GM19463 (cell line): ENCODE measurements around the gene NEU4.
"Not testable (repeated sequence)": the region's sequence is repeated elsewhere in the genome, so short reads cannot be mapped to it uniquely, and the experiment has no call there.

ENCODE experiments used
- ATAC-seq: cut with Tn5 transposase; IDR thresholded peaks from one replicate; pipeline ENCODE4 v1.9.1; 2021; ENCODE audit warnings: mild to moderate bottlenecking, moderate library complexity; ENCODE audit not compliant: unreplicated experiment

NEU4 gene

DNA sequence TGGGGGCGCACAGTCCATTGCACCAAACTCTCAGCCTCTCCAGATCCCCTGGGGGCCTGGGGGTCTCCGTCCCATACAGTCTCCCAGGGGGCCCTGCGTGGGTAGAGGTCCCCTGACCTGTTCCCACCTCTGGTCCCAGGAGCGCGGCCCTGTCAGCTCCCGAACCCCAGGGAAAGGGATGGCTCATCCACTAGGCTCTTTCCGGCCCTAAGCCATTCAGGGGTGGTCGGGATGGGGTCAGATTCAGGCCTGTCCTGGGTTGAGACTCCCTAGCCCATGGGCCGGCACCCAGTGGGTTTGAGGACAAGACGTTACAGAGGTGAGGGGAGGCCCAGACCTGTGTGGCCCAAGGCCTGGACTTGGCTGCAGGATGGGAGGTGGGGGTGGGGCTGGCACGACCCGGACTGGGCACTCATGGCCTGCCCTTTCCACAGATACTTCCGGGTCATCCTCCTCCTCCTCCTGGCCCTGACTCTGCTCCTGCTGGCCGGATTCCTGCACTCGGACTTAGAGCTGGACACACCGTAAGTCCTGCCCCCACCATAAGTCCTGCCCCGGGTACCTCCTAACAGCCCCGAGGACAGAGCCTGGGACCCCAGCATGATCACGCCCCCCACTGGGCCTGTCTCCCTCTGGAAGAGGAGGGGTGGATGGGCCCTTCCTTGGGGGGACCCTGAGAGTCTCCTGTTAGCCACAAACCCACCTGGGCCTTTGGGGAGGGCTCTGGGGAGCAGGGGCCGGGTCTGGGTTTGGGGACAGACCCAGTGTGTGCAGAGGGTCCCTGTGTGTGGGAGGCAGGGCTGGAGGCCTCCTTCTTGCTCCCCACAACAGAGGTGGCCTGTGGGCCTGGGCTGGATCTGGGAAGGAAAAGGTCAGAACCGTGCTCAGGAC is 10.1 kb upstream of the NEU4 start:
- ATAC-seq: no peak

DNA sequence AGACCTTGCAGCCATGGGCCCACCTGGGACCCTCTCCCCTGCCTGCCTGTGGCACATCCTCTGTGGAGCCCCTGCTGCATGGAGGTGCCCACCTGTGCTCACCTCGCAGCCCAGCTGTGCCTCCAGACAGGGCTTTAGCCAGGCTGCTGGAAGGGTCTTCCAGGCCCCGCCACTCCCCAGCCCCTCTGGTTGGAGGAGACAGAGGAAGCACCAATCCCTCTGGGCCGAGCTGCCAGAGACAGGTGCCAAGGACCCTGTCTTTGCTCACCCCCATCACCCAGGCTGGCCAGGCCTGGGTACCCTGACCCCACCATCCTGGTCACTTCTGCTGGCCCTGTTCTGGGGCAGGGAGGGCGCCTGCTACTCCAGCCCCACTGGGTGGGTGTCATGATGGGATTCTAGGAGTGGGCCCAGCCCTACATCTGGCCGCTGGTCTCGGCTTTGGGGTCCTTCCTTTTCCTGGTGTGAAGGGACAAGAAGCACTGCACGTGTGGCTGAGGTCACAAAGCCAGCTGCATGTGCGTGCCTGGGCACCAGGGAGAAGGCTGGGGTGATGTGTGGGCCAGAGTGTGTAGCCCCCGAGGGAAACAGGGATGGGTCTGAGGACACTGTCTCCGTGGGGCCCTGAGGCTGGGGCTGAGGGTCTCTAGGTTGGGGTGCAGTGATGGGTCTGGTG is 9.3 kb upstream of the NEU4 start:
- no peak for ATAC-seq

DNA sequence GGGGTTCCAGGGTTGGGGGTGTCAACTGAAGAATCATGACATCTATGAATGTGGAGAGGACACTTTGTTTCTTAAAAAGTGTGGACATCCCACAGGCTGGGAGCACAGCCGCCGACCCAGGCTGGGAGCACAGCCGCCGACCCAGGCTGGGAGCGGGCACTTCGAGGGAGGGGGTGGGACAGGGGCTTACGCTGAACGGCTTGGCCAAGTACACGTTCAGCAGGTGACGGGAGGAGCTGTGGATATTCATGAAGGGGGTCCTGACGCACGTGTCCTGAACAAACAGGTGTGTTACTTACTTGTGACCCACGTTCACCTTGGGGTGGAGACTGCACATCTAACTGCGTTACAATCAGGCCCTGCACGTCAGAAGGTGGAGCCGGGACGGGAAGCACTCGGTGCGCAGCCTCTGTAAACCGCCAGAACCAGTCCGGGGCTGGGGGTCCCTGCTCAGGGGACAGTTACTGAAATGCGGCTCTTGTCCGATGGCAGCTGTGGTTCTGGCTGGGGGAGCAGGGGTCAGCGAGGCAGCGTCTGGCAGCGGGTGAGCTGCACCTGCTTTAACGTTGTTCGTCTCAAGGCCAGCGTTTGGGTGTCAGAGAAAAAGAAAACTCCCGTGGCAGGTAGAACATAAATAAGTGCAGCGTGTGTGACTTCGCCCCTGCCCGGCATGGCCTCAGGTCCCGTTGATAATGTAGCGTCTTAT is 8.6 kb upstream of the NEU4 start:
- not testable (repeated sequence) for ATAC-seq

- no peak for ATAC-seq
Measured at GRCh38 chr2:241801611-241802420, 7.2 kb upstream of the NEU4 start.

DNA sequence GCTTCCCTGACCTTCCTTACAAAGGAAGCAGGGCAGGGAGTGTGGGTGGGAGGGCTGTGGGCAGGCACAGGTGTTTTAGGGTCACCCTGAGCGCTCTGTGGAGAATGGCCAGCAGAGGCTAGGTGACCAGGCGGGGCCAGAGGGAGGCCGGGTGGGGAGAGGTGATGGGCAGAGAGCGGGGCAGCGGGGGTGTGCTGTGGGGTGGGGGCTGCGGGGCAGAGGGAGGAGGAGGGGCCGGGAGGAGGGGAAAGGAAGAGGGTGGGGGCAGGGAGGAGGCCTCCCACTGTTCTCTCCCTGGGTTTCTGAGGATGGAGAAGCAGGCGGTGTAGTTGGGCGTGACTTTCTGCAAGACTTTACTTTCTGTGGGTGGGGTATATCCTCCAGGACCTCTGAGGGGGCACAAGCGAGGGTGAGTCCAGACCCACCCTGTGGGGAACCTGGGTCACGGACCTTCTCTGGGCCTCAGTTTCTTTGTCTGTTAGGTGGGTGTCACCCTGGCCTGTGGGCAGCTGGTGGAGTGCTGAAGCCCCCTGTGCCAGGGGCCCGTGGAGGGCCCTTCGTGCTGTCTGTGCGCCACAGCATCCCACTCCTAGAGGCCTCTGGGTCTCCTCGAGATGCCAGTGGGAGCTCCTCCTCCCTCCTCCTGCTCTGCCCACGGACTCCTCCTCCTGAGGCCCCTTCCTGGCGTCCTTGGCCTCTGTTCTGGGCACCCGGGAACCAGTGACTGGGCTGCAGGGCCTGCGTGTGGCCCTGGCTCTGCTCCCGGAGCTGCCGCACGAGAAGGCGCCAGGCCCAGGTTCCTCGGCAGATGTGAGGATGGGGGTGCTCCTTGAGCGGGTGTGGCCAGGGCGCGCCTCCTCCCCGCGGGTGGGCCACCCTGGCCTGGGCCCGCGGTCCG is 6.3 kb upstream of the NEU4 start:
- peak; percentile 3 for ATAC-seq

DNA sequence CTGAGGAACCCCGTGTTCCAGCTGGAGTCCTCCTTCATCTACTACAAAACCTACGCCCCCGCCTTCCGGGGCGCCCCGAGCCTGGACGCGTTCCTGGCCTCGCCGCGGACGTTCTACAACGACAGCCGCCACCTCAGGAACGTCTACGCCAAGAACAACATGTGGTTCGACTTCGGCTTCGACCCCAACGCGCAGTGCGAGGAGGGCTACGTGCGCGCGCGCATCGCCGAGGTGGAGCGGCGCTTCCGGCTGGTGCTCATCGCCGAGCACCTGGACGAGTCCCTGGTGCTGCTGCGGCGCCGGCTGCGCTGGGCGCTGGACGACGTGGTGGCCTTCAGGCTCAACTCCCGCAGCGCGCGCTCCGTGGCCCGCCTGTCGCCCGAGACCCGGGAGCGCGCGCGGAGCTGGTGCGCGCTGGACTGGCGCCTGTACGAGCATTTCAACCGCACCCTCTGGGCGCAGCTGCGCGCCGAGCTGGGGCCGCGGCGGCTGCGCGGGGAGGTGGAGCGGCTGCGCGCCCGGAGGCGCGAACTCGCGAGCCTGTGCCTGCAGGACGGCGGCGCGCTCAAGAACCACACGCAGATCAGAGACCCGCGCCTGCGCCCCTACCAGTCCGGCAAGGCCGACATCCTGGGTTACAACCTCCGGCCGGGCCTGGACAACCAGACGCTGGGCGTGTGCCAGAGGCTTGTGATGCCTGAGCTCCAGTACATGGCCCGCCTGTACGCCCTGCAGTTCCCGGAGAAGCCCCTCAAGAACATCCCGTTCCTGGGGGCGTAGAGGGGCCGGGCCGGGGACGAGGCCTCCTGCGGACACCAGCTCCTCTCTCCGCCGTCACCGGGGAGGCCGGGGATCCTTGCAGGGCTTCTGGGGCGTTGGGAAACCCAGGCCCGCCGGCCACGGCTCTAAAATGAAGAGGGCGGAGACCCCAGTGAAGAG is 5.3 kb upstream of the NEU4 start:
- peak; percentile 50 for ATAC-seq

- ATAC-seq: no peak
Measured at GRCh38 chr2:241804326-241805229, 4.4 kb upstream of the NEU4 start.

DNA sequence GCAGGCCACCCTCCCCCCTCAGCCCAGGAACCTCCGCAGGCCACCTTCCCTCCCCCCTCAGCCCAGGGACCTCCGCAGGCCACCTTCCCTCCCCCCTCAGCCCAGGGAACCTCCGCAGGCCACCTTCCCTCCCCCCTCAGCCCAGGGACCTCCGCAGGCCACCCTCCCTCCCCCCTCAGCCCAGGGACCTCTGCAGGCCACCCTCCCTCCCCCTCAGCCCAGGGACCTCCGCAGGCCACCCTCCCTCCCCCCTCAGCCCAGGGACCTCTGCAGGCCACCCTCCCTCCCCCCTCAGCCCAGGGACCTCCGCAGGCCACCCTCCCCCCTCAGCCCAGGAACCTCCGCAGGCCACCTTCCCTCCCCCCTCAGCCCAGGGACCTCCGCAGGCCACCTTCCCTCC is 2.8 kb upstream of the NEU4 start:
- ATAC-seq: not testable (repeated sequence)

DNA sequence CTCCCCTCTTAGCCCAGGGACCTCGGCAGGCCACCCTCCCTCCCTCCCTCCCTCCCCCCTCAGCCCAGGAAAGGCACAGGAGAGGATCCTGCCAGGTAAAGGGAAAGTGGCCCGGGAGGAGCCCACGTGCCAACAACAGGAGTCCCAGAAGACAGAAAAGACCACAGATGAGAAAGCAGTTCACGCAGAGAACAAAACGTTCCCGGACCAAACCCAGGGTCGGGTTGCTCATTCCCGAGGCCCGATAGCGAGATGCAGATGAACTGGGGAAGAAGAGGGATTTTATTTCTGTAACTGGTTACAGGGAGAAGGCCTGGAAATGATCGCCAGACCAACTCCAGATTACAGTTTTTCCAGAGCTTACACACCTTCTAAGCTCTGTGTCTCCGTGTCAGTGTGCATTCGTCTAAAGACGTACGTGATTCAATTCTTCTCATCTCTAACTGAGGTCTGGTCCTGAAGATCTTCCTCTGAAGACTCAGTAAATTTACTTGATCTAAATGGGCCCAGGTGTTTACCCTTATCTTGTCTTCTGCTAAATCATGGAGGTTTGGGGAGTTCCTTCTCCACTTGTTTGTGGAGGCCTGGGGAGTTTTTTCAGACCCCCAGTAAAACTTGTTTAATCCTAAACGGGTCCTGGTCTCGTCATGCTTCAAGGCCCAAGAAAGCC is 807 bp upstream of the NEU4 start:
- no peak for ATAC-seq

DNA sequence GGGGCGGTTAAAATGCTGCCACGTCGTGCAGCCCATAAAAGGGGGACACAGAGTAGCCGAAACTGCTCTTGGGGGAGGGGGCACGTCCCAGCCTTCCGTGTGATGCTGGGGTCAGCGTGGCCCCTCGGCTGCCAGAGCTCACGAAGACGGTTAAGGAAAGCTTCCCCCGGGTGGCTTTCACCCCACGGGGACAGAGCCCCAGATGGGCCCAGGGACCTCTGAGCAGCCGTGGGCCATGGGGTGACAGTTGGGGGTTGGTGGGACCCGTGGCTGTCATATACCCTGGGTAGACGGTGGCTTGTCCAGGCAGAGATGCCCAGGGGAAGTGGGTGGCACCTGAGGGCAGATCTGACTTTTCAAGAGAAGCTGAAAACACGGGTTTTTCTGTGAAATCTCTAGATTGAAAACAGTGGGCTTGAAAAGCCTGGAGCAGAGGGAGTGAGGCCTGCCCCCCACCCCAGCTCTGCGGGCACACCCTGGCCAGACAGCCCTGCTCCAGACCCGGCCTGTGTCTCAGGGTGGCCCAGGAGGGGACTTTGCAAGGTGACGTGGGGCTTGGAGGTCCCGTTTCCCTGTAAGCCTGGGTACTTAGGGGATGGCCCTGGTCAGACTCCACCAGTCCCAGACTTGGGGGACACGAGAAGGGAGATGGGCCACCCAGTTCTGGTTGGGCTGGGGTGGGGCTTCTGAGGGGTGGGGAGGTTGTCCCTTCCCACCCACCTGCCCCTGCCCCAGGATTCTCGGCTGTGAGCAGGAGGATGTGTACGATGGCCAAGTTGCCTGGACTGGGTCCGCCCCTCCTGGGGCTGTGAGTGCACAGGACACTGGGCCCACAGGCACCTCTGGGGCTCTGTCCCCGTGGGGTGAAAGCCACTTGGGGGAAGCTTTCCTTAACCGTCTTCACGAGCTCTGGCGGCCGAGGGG is 652 bp downstream of the NEU4 start:
- no peak for ATAC-seq

- no peak for ATAC-seq
Measured at GRCh38 chr2:241810307-241811200, 1.6 kb downstream of the NEU4 start.

- no peak for ATAC-seq
Measured at GRCh38 chr2:241811201-241811951, 2.4 kb downstream of the NEU4 start.

DNA sequence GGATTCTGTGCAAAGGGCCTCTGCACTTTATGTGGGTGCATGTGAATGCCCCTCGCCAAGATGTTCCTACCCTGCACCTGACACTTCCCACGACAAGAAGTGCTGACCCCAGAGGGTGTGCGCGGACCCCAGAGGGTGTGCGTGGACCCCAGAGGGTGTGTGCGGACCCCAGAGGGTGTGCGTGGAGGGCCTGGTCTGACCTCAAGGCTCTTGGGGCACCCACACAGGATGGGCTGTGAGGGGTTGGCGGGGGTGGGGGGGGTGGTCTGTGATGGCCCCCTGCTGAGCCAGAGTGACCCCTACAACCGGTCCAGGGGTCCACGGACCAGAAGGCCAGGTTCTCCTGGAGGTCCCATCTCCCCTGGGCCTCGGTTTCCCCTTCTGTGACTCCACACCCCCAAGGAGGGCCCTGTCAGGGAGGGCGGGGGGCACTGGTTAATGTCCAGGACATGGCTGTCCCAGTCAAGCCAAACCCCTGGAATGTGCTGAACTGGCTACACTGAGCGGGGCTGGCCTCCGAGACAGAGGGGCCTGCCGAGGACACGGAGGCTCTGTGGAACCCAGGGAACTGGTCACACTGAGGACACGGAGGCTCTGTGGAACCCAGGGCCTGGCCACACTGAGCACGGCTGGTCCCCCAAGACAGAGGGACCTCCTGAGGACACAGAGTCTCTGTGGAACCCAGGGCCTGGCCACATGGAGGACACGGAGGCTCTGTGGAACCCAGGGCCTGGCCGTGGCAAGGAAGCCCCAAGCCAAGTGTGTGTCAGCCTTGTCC is 3.1 kb downstream of the NEU4 start:
- ATAC-seq: no peak
